HG03558 (cell line): ENCODE measurements around the gene P2RX3.

Experiments used
- ATAC-seq: cut with Tn5 transposase; IDR thresholded peaks from one replicate; pipeline ENCODE4 v1.9.1; 2021; ENCODE audit warnings: moderate number of reproducible peaks; ENCODE audit not compliant: unreplicated experiment; ENCODE audit errors: extremely low read depth

P2RX3 gene

DNA sequence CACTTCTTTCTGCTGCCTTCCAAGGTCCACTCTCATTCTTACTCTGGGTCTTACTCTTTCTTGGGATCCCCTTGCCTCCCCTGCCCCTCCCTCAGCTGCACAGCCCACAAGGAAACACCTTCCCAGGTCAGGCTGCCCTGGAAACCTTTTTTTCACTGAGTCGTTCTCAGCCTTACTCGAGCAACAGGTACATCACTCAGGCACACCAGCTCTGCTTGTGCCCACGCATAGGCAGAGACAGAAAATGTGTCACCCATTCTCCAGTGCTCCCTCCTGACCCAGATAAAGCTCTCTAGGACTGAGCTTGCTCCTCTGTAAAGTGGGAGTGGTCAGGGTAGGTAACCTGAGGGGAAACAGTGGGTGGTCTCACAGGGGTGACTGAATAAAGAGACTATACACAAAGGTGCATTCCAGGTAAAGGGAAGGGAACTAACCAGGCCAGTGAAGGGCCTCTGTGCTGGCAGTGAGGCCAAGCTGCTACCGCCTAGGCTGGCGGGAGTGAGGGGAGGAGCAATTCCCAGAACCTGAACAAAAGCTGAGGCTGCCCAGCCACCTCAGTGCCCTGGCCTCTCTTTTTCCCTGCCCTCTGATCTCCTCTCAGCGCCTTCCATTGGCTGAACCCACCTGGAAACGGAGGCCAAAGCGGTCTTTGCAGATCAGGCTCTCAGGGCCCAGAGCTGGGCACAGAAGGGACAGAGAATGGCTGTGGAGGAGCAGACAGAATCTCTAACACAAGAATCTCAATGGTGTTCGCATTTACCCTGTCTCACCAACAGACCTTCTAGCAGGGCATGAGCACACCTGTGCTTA, 26.9 kb downstream of the P2RX3 start:
- no peak for ATAC-seq

DNA sequence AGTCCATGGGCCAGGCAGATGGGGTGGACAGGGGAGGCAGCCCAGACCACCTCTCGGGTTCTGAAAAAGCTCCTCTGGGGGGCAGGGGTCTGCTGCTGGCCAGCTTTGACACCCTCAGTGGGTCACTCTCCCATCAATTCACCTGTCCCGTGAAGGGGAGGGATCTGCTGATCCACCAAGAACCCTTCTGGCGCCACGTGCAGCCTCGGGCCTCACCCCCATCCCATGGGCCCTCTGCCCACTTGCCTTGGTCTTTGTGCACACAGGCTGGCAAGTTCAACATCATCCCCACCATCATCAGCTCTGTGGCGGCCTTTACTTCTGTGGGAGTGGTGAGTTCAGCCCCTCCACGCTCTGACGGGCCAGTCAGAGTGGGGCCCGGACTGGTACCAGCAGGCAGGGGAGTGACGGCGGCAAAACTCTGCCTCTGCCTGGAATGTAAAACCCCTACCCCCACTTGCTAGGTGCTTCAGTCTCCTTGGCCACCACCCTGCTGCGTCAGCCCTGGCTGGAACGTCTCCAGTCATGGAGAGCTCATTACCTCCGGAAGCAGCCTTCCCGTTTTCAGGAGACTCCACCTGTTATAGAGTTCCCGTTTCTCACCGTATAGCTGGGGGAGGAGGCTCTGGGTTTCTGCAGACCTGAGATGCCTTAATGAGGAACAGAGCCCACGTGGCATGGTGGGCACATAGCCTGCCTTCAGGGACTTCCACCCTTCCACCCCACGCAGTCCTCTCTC, 30.1 kb downstream of the P2RX3 start:
- ATAC-seq, result no peak

DNA sequence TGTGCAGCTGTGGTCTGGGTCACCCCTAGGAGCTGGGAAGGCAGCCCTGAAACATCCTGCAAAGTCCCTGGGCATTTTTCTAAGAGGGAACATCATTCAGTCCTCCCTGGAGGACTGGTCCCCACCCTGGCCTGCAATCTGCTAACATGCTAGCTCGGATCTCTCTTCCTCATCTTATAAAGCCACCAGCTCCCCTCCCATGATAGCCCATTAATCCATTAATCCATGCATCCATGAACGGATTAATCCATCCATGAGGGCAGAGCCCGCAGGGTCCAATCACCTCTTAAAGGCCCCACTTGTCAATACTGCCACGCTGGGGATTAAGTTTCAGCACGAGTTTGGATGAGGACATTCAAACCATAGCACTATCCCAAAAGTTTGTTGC, 30.7 kb downstream of the P2RX3 start:
- ATAC-seq, result no peak

DNA sequence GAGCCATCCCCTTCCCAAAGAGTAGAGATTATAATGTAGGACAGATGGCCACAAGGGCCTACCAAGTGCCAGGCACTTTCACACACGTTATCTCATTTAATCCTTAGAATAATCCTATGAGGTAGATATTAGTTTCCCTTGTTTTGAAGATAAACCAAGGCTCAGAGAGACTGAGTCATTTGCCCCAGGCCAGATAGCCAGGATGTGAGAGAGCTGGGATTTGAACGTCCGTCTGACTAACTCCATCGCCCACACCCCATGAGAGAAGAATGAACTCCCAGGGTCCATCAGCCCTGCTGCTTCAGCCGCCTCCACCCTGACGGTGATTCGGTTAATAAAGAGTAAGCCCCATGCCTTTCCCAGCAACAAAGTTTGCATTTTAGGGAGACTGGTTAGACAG, 32.1 kb downstream of the P2RX3 start:
- ATAC-seq, result no peak

DNA sequence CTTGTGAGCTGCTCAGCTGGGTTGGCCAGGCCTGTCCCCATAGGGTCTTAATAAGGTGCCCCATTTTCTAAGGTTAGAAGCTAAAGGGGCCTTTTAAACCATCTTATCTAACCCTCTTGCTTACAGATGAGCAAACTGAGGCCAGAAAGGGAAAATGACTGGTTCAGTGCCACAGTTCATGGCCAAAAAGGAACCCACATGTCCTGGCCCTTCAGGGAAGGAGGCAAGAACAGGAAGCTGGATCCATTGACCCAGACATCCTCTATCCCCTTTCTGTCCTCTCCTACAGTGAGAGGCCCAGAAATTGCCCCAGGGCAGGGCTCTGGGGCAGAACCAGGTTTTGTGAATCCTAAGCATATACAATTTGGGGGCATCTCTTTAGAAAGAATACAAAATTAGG, 32.8 kb downstream of the P2RX3 start:
- no peak for ATAC-seq

DNA sequence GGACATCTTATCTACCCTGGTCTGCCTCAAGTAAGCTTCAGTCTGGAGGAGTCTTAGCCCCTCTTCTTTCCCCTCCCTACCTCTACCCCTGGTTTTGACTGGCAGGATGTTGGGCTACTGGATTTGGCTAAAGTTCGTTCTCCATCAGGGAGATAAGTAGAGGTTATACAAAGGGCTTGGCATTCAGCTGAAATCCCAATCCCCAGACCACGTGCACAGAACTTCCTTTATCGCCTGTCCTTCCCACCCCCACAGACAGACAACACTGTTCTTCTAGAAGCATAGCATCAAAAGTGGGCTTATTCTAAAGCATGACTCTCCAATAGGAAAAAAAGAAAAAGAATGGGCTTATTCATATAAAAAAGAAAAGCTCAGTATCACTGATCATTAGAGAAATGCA, 35.0 kb downstream of the P2RX3 start:
- no peak for ATAC-seq

DNA sequence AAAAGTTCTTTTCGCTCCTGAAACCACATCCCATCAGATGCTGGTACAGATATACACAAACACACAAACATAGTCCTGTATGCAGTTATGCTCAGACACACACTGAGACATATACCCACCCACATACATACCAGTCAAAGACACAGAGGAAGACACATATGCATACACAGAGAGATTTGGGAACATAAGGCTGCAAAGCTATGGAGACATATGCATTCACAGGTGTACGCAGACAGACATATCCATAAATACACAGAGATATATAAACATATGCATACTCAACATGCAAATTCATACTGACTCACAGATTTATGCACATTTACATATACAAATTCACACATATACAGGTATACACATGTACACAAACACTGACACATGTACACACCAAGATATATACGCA, 36.8 kb downstream of the P2RX3 start:
- no peak for ATAC-seq

DNA sequence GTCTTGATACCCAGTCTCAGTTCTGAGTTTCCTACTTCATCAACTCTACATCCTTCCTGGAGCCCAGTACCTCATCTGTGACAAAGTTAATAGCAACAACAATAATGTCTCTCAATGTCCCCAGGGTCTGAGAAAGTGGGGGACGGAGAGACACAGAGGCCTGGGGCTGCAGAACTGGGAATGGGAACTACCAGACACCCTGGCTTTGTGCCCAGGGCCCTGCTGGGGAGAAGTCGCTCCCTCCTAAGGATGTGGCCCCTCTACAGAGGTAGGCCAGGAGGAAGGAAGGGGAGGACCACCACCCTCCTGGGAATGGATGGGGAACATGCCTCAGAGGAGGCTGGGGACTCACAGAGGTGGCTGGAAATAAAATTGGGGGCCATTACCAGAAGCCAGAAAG, 37.3 kb downstream of the P2RX3 start:
- no peak for ATAC-seq

DNA sequence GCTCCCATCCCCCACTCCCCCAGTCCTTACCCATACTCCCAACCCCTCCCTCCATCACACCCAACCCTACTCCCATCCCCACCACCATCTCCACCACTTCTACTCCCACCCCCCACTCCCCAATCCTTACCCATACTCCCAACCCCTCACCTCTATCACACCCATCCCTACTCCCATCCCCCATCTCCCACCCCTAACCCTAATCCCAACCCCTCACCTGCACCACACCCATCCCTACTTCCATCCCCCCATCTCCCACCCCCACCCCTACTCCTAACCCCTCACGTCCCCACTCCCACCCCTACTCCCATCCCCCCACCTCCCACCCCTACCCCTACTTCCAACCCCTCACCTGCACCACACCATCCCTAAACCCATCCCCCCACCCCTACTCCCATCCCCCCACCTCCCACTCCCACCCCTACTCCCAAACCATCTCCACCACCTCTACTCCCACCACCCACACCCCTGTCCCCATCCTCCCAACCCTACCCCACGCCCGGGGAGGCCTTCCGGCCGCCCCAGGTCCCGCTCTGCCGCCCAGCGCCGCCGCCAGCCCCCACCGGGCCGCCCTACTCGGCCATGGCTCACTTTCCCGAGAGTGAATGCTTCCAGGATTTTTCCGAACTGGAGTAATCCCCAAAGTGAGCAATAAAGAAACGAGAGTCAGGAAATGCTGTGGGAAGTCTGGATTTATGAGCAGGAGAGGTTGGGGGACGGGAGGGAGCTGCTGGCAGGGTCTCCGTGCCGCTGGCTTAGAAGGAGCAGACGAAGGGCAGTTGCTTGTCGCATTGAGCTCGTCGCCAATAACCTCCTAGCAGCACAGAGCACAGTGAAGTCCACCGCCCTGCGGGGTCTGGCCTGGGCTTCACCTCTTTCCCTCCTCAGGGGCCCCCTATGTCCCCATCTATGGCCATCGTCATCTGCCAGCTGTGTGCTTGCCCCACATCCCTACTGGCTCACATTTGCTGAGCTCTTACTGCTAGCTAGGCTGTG, 38.2 kb downstream of the P2RX3 start:
- no peak for ATAC-seq

DNA sequence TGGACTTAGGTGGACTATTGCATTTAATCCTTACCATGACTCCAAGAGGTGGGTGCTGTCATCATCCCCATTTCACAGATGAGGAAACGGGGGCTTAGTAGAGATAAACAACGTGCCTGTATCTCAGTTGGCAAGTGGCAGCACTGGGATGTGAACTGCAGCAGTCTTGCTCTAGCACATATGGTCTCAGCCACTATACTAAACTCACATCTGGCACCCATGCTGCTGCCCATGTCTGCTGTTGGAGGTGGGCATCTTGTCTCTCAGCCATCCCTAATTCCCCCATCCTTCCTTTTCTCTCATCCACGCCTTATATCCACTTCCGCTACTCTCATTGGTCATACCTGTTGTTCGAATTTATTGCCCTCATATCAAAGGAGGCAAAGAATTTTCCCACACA, 39.0 kb downstream of the P2RX3 start:
- no peak for ATAC-seq

DNA sequence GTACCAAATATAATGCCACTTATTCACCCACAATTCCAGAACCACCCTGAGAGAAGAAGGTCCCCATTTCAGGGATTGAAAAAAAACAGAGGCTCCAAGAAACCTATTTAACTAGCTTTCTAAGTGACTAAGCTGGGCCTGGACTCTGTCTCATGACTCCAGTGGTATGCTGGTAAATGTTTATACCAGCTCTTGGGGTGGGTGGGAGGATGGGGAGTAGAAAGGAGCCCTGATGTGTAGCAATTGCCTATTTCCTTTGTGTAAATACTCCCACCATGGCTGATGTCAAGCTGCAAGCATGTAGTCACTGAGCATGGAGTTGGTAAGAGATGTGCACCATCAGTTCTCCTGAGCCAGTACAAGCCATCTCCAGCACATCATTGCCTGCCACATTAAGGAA, 40.0 kb downstream of the P2RX3 start:
- ATAC-seq, result no peak

DNA sequence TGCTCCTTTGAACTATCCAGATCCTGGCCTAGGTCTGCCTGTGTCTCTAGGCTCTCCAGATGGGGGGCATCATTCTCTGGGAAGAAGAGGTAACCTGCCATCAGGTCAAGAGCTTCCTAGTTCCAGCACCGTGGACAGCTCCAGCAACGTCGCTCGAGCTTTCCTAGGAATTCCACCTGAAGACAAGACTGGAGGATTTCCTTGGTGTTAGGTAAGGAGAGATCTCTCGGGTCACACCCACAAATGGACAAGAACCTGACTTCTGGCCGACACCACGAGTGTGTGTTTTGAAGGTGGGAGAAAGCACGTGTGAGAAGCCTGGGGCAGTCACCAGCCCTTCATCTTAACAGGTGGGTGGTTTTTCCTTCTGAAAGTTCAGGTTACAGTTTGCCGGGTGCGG, 41.6 kb downstream of the P2RX3 start:
- no peak for ATAC-seq

DNA sequence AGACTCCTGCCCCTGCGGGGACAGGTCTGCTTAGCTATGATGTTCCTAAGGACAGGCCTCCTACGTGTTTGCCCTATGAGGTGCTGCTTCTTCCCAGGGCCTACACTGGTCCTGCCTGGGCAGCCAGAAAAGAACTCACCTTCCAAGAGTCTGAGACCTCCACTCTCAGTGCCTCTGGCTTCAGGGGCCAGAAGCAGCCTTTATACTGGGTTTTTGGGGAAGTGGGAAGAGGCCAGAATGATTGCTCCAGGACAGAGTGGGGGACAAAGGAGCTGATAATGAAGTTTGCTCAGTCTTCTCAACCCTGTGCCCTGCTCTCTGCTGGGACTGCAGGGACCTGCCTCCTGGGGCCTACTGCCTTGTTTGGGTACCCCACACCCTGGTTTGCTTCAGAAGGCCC, 42.8 kb downstream of the P2RX3 start, which contains the start of gene PRG3:
Gene PRG3, minus strand, starts transcription at position 176 of the 400 bp plus-strand sequence. CDS start 442 bp downstream, outside the sequence.
- no peak for ATAC-seq

DNA sequence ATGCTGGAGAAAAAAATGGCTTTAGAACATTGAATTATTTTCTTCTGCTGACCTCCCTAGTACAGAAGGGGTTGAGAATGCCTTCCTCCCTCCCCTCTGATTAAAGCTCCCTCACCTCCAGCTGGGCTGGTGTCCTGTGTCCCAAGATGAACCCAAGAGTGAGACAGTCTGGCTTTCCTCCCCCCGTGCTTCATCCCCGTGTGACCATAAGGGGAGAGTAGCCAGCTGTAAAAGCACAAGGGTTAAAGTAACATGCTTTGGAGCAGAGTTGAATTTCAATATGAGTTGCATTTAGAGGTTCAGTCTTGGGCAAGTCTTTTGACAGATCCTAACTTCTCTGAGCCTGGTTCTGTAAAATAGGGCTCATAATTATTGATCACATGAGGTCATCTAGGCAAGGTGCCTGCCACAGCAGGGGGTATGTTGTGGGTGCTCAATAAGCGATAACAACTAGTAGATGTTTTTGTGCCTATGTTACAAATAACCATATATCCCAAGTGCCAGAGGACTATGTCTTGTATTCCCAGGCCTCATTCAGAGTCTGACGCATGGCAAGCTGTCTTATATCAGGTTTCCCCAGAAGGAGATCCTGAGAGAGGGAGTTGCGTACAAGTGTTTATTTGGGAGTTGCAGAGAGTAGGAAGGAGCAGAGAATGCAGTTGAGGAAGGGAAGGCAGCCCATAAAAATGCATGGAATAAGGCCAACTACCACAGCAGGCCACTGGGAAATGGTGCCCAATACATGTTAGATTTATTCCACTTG, 48.2 kb downstream of the P2RX3 start:
- ATAC-seq, result no peak

DNA sequence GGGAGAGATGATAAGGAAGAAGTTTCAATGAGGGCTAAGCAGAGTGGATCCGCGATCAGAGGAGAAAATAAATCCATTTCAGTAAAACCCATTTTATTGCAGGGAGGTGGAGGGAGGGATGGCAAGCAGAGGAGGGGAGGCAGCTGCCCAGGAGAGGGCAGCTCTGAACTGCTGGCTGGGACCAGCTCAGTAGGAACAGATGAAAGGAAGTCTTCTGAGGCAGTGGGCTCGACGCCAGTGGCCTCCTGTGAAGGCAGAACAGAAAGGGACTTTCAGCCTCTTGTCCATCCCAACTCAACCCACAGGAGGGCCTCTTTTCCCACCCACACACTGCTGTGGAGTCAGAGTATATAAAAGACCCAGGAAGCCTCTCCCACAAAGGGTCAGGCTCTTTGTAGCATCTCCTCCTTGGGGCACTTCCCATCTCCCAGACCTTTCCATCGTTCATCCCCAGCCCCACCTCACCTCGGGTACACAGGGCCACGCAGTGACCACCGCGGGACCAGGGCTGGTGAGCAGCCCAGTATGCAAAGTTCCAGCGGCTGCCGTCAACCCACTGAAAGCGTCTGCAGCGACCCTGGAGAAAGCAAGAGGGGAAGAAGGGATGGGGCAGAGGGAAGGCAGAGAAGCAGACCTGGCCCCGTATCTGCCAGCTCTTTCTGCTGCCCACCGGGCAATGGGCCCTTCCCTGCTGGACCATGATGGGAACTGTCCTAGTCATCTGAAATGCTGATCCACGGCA, 49.3 kb downstream of the P2RX3 start:
- ATAC-seq, result no peak

DNA sequence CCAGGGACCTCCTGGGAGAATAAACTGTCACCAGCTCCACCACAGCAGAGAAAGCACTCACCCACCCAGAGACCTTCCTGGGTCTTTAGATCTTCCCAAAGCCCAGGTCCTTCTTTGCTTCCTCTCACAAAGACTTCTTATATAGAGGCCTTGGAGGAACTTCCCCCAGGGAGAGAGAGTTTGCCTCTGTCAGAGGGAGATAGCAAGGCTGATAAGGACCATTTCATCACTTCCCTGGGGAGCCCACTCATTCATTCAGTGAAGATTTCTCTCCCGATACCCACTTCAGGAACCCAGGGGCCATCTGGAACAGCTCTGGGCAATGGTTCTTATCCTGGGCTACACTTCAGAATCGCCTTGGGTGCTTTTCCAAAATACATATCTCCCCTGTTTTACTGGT, 52.4 kb downstream of the P2RX3 start, which contains the start of gene PRG2:
Gene PRG2, minus strand, starts transcription at position 116 of the 400 bp plus-strand sequence. CDS start 706 bp downstream, outside the sequence.
- ATAC-seq, result no peak

DNA sequence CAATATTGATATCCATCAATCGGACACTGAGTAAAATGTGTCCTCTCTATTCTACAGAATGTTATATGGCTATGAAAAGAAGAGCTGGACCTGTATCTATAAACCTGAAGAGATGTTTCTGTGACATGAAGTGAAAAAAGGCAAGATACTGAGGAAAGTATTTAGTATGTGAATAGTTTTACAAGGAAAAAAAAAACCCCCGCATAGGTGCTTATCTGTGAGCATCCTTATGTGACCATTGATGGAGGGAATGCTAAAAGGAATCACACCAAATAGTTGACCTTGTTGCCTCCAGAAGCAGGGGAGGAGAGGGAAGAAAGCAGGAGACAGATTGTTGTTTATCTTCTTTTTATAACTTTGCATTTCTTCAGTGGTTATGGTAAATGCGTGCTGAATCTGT, 53.0 kb downstream of the P2RX3 start:
- no peak for ATAC-seq

DNA sequence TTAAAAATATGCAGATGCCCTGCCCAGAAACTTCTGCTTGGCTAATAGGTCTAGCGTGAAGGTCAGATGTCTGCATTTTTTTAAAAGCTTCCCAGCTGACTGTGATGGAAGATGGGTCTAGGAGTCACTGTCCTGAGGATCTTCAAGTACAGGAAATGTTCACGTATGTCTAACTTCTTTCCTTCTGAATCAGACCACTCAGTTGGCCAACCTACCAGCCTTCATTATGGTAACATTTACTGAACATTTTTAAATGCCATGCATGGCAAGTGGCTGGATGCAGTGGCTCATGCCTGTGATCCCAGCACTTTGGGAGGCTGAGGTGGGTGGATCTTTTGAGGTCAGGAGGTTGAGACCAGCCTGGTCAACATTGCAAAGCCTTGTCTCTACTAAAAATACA, 53.4 kb downstream of the P2RX3 start:
- no peak for ATAC-seq
